CD14-positive monocyte (primary cell): ENCODE measurements around the gene DTNB. TPM values are rescaled to one million over a fixed set of nuclear protein-coding genes. Genes with fewer than 3 reads are reported as not detected.

Source experiments
- DNase-seq, 3 donors: peaks; one replicate each; pipeline ENCODE4 v3.0.0-alpha.2; 2011 to 2022
- H2AFZ ChIP-seq: 2 replicates; pipeline ENCODE4 v1.6.0; 2012; ENCODE audit warnings: mild to moderate bottlenecking, low read depth, low read length, inconsistent platforms; ENCODE audit not compliant: insufficient read depth, poor library complexity, severe bottlenecking
- H3K27ac ChIP-seq, 2 donors: 1 replicate in 1 of 2; 2 replicates in 1 of 2; pipeline ENCODE4 v1.5.1; 2012 to 2013; ENCODE audit warnings: low read length in 2 of 2, control low read depth in 1 of 2, inconsistent platforms in 1 of 2, low read depth in 1 of 2, mild to moderate bottlenecking in 1 of 2
- H3K27me3 ChIP-seq, 2 donors: one replicate each; pipeline versions ENCODE4 v1.6.0 to v1.6.1; 2011 to 2013; ENCODE audit warnings: low read length in 2 of 2; ENCODE audit not compliant: control insufficient read depth in 2 of 2, insufficient read depth in 2 of 2
- H3K36me3 ChIP-seq, 2 donors: replicated peaks in 1 of 2; 1 replicate in 1 of 2; 2 replicates in 1 of 2; pipeline versions ENCODE4 v1.5.1 to v1.6.1; 2012 to 2013; ENCODE audit warnings: low read length in 2 of 2, control low read depth in 1 of 2, inconsistent platforms in 1 of 2, mild to moderate bottlenecking in 1 of 2; ENCODE audit not compliant: insufficient read depth in 2 of 2, control insufficient read depth in 1 of 2
- H3K4me1 ChIP-seq, 2 donors: 1 replicate in 1 of 2; 2 replicates in 1 of 2; pipeline versions ENCODE4 v1.5.1 to v1.6.1; 2012 to 2013; ENCODE audit warnings: low read length in 2 of 2, control low read depth in 1 of 2, inconsistent platforms in 1 of 2, mild to moderate bottlenecking in 1 of 2, moderate library complexity in 1 of 2; ENCODE audit not compliant: insufficient read depth in 2 of 2, control insufficient read depth in 1 of 2
- H3K4me2 ChIP-seq: replicated peaks from 2 replicates; pipeline ENCODE3; 2012; ENCODE audit warnings: low read length, moderate library complexity, mild to moderate bottlenecking; ENCODE audit not compliant: poor library complexity, severe bottlenecking; ENCODE audit errors: extremely low read depth
- H3K4me3 ChIP-seq, 3 experiments: fragments of 200-600 bp in 1 of 3; sonication (generic) in 1 of 3; replicated peaks in 1 of 3; 1 replicate in 2 of 3; 2 replicates in 1 of 3; pipeline ENCODE4 v1.5.1; 2011 to 2013; ENCODE audit warnings: low read length in 3 of 3, mild to moderate bottlenecking in 3 of 3, control low read depth in 2 of 3, low read depth in 2 of 3, inconsistent platforms in 1 of 3, moderate library complexity in 1 of 3
- H3K79me2 ChIP-seq: 2 replicates; pipeline ENCODE4 v1.6.0; 2012; ENCODE audit warnings: mild to moderate bottlenecking, control low read depth, inconsistent platforms, low read length, moderate library complexity; ENCODE audit not compliant: insufficient read depth
- H3K9ac ChIP-seq: 2 replicates; pipeline ENCODE4 v1.6.0; 2017; ENCODE audit warnings: low read length, mild to moderate bottlenecking; ENCODE audit not compliant: insufficient read depth, poor library complexity, severe bottlenecking
- H3K9me3 ChIP-seq, 2 donors: replicated peaks in 1 of 2; 1 replicate in 1 of 2; 2 replicates in 1 of 2; pipeline versions ENCODE4 v1.5.1 to v1.6.1; 2012 to 2013; ENCODE audit warnings: low read length in 2 of 2, control low read depth in 1 of 2; ENCODE audit not compliant: control insufficient read depth in 1 of 2, insufficient read depth in 1 of 2
- H4K20me1 ChIP-seq: 2 replicates; pipeline ENCODE4 v1.6.0; 2012; ENCODE audit warnings: mild to moderate bottlenecking, low read length, control low read depth, moderate library complexity; ENCODE audit not compliant: insufficient read depth
- H3K27ac Mint-ChIP-seq, 7 donors: one replicate each; pipeline ENCODE4 v1.8.0; 2020; ENCODE audit warnings: mild to moderate bottlenecking in 7 of 7, mixed read lengths in 7 of 7, moderate library complexity in 6 of 7, inconsistent platforms in 2 of 7
- H3K27me3 Mint-ChIP-seq, 3 donors: one replicate each; pipeline ENCODE4 v1.8.0; 2021 to 2022; ENCODE audit warnings: low read depth in 3 of 3, mild to moderate bottlenecking in 3 of 3, mixed read lengths in 3 of 3, moderate library complexity in 3 of 3, inconsistent platforms in 1 of 3
- H3K36me3 Mint-ChIP-seq, 2 donors: one replicate each; pipeline ENCODE4 v1.8.0; 2020; ENCODE audit warnings: mixed read lengths in 2 of 2, inconsistent platforms in 1 of 2, mild to moderate bottlenecking in 1 of 2
- H3K4me1 Mint-ChIP-seq: one replicate; pipeline ENCODE4 v1.8.0; 2020; ENCODE audit warnings: mild to moderate bottlenecking, mixed read lengths
- H3K4me3 Mint-ChIP-seq, 2 donors: one replicate each; pipeline ENCODE4 v1.8.0; 2020; ENCODE audit warnings: mild to moderate bottlenecking in 2 of 2, mixed read lengths in 2 of 2, moderate library complexity in 1 of 2
- H3K9me3 Mint-ChIP-seq, 7 donors: one replicate each; pipeline ENCODE4 v1.8.0; 2020 to 2022; ENCODE audit warnings: mixed read lengths in 7 of 7, mild to moderate bottlenecking in 6 of 7, moderate library complexity in 6 of 7, inconsistent platforms in 2 of 7
- WGBS: methylation state at CpG from one replicate; pipeline ENCODE4 v1.1.5; 2013; ENCODE audit warnings: missing lambda C conversion rate; ENCODE audit not compliant: insufficient coverage; 5-methylcytosine and 5-hydroxymethylcytosine counted together
- intact Hi-C, 2 donors: fragments of 100-400 bp; cut with micrococcal nuclease; formaldehyde crosslinking; loops; one replicate each; pipeline versions ENCODE4 v1.15.0 to v1.15.1; 2023
- polyA plus RNA-seq, 3 donors: library from polyadenylated mRNA; depleted of rRNA in 1 of 3; unstranded in 2 of 3; stranded (reverse) in 1 of 3; fragments of 300-500 nt in 2 of 3; fragments of >200 nt in 1 of 3; fragmentation: Illumina TruSeq in 2 of 3; gene quantifications; 1 replicate in 2 of 3; 2 replicates in 1 of 3; pipeline ENCODE4 v1.2.3, GENCODE V29; 2012 to 2021
- TF ChIP-seq, protein P1 (sequence below): fragments of 200-600 bp; IDR thresholded peaks from one replicate; pipeline ENCODE4 v1.8.0; 2022; ENCODE audit warnings: antibody characterized with exemption, mild to moderate bottlenecking

DTNB gene
- polyA plus RNA-seq, 3 donors: 3.0 to 4.2 (median 3.3) TPM

DNA sequence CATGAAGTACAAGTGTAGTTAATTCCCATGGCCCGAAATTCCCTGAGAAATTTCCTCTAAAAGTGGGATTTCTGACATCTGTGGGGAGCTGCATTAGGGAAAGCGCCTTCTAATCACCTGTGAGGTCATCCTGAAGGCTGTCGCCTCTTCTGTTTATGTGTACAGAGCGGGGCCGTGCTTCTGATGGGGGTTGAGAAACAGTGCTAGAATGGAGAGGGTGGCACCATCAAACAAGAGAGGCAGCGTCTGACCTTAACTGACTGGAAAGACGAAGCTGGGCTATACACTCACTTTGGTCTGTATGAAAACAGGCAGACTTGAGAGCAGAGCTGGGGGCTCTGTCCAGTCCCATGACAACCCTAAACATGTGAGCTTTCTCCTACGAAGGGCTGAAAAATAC lies 287.5 kb downstream of the DTNB start:
- H4K20me1 ChIP-seq: no peaks in the 10 kb centered on the region
- no peak overlapping the region for H3K9ac ChIP-seq
- TF ChIP-seq, protein P1, sequence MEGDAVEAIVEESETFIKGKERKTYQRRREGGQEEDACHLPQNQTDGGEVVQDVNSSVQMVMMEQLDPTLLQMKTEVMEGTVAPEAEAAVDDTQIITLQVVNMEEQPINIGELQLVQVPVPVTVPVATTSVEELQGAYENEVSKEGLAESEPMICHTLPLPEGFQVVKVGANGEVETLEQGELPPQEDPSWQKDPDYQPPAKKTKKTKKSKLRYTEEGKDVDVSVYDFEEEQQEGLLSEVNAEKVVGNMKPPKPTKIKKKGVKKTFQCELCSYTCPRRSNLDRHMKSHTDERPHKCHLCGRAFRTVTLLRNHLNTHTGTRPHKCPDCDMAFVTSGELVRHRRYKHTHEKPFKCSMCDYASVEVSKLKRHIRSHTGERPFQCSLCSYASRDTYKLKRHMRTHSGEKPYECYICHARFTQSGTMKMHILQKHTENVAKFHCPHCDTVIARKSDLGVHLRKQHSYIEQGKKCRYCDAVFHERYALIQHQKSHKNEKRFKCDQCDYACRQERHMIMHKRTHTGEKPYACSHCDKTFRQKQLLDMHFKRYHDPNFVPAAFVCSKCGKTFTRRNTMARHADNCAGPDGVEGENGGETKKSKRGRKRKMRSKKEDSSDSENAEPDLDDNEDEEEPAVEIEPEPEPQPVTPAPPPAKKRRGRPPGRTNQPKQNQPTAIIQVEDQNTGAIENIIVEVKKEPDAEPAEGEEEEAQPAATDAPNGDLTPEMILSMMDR: no peak
- H3K79me2 ChIP-seq: no peaks in the 10 kb centered on the region
- Mint-ChIP-seq H3K27ac (no peak overlapping the region), H3K9me3 (no peaks in the 10 kb centered on the region), H3K4me3 (no peak overlapping the region), H3K4me1 (peaks cover 20% of the 10 kb centered on the region), H3K27me3 (no peaks in the 10 kb centered on the region), H3K36me3 (no peaks in the 10 kb centered on the region)
- no peak overlapping the region for H3K4me2 ChIP-seq
- no peak overlapping the region for H3K4me3 ChIP-seq
- no peak overlapping the region for H2AFZ ChIP-seq
- H3K27me3 ChIP-seq: no peaks in the 10 kb centered on the region
- H3K4me1 ChIP-seq: peaks cover 9 to 10% of the 10 kb centered on the region in 2 donors
- no peaks in the 10 kb centered on the region for H3K9me3 ChIP-seq
- intact Hi-C loops: no loop called here
- WGBS: 96% methylated on average over 3 of the region's 8 CpGs
- DNase-seq: no peak
- no peaks in the 10 kb centered on the region for H3K36me3 ChIP-seq
- no peak overlapping the region for H3K27ac ChIP-seq

DNA sequence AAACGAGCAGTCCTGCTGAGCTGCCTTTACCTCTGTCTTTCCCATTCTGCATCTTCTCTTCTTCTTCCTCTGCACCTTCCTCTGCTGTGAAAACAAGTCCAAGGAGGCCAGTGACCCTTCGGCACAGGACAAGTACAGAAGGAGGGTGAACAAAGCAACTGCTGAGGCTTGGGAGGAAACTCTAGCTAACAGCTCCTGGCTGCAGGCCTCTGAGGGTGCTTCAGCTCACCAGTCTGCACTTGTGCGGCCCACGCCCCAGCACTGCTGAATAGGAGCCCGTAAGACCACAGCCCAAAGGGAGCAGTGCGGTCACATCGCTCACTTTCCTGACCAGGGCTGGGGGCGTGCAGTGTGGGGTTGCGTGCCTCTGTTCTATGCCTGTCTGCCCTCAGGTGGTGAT lies 289.6 kb downstream of the DTNB start:
- H3K27ac ChIP-seq: no peak overlapping the region

More for the DNA sequence above, 289.6 kb downstream of the DTNB start:
- no peak for DNase-seq
- Histone ChIP-seq H3K9me3 (no peaks in the 10 kb centered on the region), H3K4me3 (no peak overlapping the region), H4K20me1 (no peaks in the 10 kb centered on the region), H3K9ac (no peak overlapping the region), H3K79me2 (no peaks in the 10 kb centered on the region), H3K27me3 (no peaks in the 10 kb centered on the region), H2AFZ (no peak overlapping the region), H3K4me1 (peaks cover 10 to 11% of the 10 kb centered on the region in 2 donors), H3K36me3 (no peaks in the 10 kb centered on the region), H3K4me2 (no peak overlapping the region)
- H3K9me3 Mint-ChIP-seq: peaks cover 0 to 3% (median 0%) of the 10 kb centered on the region in 7 donors
- WGBS: 99% methylated on average over 8 of the region's 9 CpGs
- peaks cover 23% of the 10 kb centered on the region for H3K4me1 Mint-ChIP-seq
- no peak overlapping the region for H3K27ac Mint-ChIP-seq
- no peaks in the 10 kb centered on the region for H3K36me3 Mint-ChIP-seq
- H3K4me3 Mint-ChIP-seq: no peak overlapping the region
- H3K27me3 Mint-ChIP-seq: no peaks in the 10 kb centered on the region
- intact Hi-C loops: no loop called here
- TF ChIP-seq, protein P1: no peak
